Smooth muscle cell (in vitro differentiated cells): ENCODE measurements around the gene PTPRU. TPM values are rescaled to one million over a fixed set of nuclear protein-coding genes. Genes with fewer than 3 reads are reported as not detected.

ENCODE experiments used
- DNase-seq: peaks from one replicate; lab custom pipeline; 2025; ENCODE audit not compliant: unreplicated experiment; lab: John Stamatoyannopoulos, UW
- H2AFZ ChIP-seq: fragments of 200-600 bp; sonication (generic); 2 replicates; pipeline ENCODE4 v1.6.0; 2016; ENCODE audit warnings: antibody characterized with exemption, low read depth, mild to moderate bottlenecking
- H3F3A ChIP-seq: fragments of 200-600 bp; sonication (generic); 2 replicates; pipeline ENCODE4 v1.6.0; 2017; ENCODE audit warnings: antibody characterized with exemption, low read depth
- H3K27ac ChIP-seq: fragments of 200-600 bp; sonication (generic); 2 replicates; pipeline ENCODE4 v1.5.1; 2016; ENCODE audit warnings: low read depth, mild to moderate bottlenecking
- H3K27me3 ChIP-seq: fragments of 200-600 bp; sonication (generic); 2 replicates; pipeline ENCODE4 v1.6.1; 2016; ENCODE audit warnings: low read depth, mild to moderate bottlenecking
- H3K36me3 ChIP-seq: fragments of 200-600 bp; sonication (generic); 2 replicates; pipeline ENCODE4 v1.5.1; 2016; ENCODE audit warnings: low read depth
- H3K4me1 ChIP-seq: fragments of 200-600 bp; sonication (generic); 2 replicates; pipeline ENCODE4 v1.5.1; 2016; ENCODE audit warnings: low read depth
- H3K4me2 ChIP-seq: fragments of 200-600 bp; sonication (generic); 2 replicates; pipeline ENCODE4 v1.6.0; 2016; ENCODE audit warnings: mild to moderate bottlenecking
- H3K4me3 ChIP-seq: fragments of 200-600 bp; sonication (generic); 2 replicates; pipeline ENCODE4 v1.5.1; 2016; ENCODE audit warnings: mild to moderate bottlenecking
- H3K79me2 ChIP-seq: fragments of 200-600 bp; sonication (generic); 2 replicates; pipeline ENCODE4 v1.6.0; 2016; ENCODE audit warnings: low read depth, mild to moderate bottlenecking
- H3K9ac ChIP-seq: fragments of 200-600 bp; sonication (generic); 2 replicates; pipeline ENCODE4 v1.6.0; 2016; ENCODE audit warnings: low read depth
- H3K9me3 ChIP-seq: fragments of 200-600 bp; sonication (generic); replicated peaks from 2 replicates; pipeline ENCODE4 v1.5.1; 2016; ENCODE audit warnings: low read depth
- H4K20me1 ChIP-seq: fragments of 200-600 bp; sonication (generic); 2 replicates; pipeline ENCODE4 v1.6.0; 2016; ENCODE audit warnings: low read depth
- CTCF ChIP-seq: fragments of 200-600 bp; sonication (generic); IDR thresholded peaks from 2 replicates; pipeline ENCODE4 v1.5.1; 2017; ENCODE audit warnings: borderline replicate concordance, mild to moderate bottlenecking, antibody characterized with exemption; ENCODE audit not compliant: insufficient read depth, poor library complexity, severe bottlenecking
- WGBS: methylation state at CpG from one replicate; pipeline ENCODE4 v1.1.7; 2016; ENCODE audit warnings: low lambda C conversion rate; 5-methylcytosine and 5-hydroxymethylcytosine counted together
- polyA plus RNA-seq: library from polyadenylated mRNA; unstranded; fragments of >200 nt; fragmentation: Nextera tagmentation; extraction: Ambion mirVana; gene quantifications from 2 replicates; pipeline ENCODE4 v1.2.1, GENCODE V29; 2016
- total RNA-seq: library from RNA; depleted of rRNA; stranded (reverse); fragments of >200 nt; gene quantifications from 2 replicates; pipeline ENCODE4 v1.2.3, GENCODE V29; 2014

The PTPRU gene
- total and polyA plus RNA-seq, 2 experiments from 2014 or later: 41.1 to 67.8 TPM

- H3K79me2 ChIP-seq: no peaks in the 10 kb centered on the region
- TF ChIP-seq CTCF: no peak
- peaks cover 2% of the 10 kb centered on the region for H3K36me3 ChIP-seq
- H3K4me2 ChIP-seq: no peak overlapping the region
- no peaks in the 10 kb centered on the region for H3F3A ChIP-seq
- no peak overlapping the region for H3K9ac ChIP-seq
- 93% methylated on average over 19 of the region's 19 CpGs for WGBS
- no peaks in the 10 kb centered on the region for H4K20me1 ChIP-seq
- H3K4me1 ChIP-seq: peaks cover 3% of the 10 kb centered on the region
- H3K27ac ChIP-seq: no peak overlapping the region
- no peaks in the 10 kb centered on the region for H3K27me3 ChIP-seq
- H3K9me3 ChIP-seq: no peaks in the 10 kb centered on the region
- H2AFZ ChIP-seq: no peak overlapping the region
- DNase-seq: no peak
- no peak overlapping the region for H3K4me3 ChIP-seq
Measured at GRCh38 chr1:29282135-29282923, 46.0 kb downstream of the PTPRU start.

- DNase-seq: peak; percentile 26
Measured at GRCh38 chr1:29282924-29283803, 46.8 kb downstream of the PTPRU start.

GRCh38 chr1:29283804-29284195 lies 47.5 kb downstream of the PTPRU start:
- H3K4me1 ChIP-seq: peaks cover 3% of the 10 kb centered on the region
- WGBS: 89% methylated on average over 10 of the region's 10 CpGs
- H4K20me1 ChIP-seq: no peaks in the 10 kb centered on the region

More at GRCh38 chr1:29282924-29283803, 46.8 kb downstream of the PTPRU start:
- TF ChIP-seq CTCF: no peak
- Histone ChIP-seq H2AFZ (no peak overlapping the region), H3K4me2 (no peak overlapping the region), H3K79me2 (no peaks in the 10 kb centered on the region), H3K9me3 (no peaks in the 10 kb centered on the region), H3K36me3 (no peaks in the 10 kb centered on the region), H3K27me3 (no peaks in the 10 kb centered on the region), H3K4me1 (peaks cover 3% of the 10 kb centered on the region), H3K27ac (no peak overlapping the region), H3K4me3 (no peak overlapping the region), H4K20me1 (no peaks in the 10 kb centered on the region), H3K9ac (no peak overlapping the region), H3F3A (no peaks in the 10 kb centered on the region)
- WGBS: 34% methylated on average over 12 of the region's 16 CpGs

More at GRCh38 chr1:29283804-29284195, 47.5 kb downstream of the PTPRU start:
- no peak overlapping the region for H3K27ac ChIP-seq
- no peaks in the 10 kb centered on the region for H3K36me3 ChIP-seq
- no peak overlapping the region for H2AFZ ChIP-seq
- H3K9me3 ChIP-seq: no peaks in the 10 kb centered on the region
- no peak for TF ChIP-seq CTCF
- H3K4me3 ChIP-seq: no peak overlapping the region
- H3F3A ChIP-seq: no peaks in the 10 kb centered on the region
- H3K9ac ChIP-seq: no peak overlapping the region
- no peaks in the 10 kb centered on the region for H3K27me3 ChIP-seq
- no peaks in the 10 kb centered on the region for H3K79me2 ChIP-seq
- DNase-seq: no peak
- H3K4me2 ChIP-seq: no peak overlapping the region
